MM.1S (cell line): ENCODE results near the gene XRN1.
A peak's percentile ranks its signal among the peaks of the same experiment; 100 is the strongest.

ENCODE experiments used
- CTCF ChIP-seq: fragments of 300-600 bp; sonication (generic); IDR thresholded peaks from 2 replicates; pipeline ENCODE4 v1.5.1; 2016; ENCODE audit warnings: antibody characterized with exemption, low read length, mixed read lengths
- EZH2 ChIP-seq: fragments of 300-600 bp; sonication (generic); optimal IDR thresholded peaks from 2 replicates; pipeline ENCODE3; 2017; ENCODE audit warnings: low read depth, mild to moderate bottlenecking, antibody characterized with exemption, low read length, mixed read lengths
- EZH2phosphoT487 ChIP-seq: fragments of 300-600 bp; sonication (generic); IDR thresholded peaks from 2 replicates; pipeline ENCODE4 v1.6.1; 2018; ENCODE audit warnings: antibody characterized with exemption, low read length

DNA sequence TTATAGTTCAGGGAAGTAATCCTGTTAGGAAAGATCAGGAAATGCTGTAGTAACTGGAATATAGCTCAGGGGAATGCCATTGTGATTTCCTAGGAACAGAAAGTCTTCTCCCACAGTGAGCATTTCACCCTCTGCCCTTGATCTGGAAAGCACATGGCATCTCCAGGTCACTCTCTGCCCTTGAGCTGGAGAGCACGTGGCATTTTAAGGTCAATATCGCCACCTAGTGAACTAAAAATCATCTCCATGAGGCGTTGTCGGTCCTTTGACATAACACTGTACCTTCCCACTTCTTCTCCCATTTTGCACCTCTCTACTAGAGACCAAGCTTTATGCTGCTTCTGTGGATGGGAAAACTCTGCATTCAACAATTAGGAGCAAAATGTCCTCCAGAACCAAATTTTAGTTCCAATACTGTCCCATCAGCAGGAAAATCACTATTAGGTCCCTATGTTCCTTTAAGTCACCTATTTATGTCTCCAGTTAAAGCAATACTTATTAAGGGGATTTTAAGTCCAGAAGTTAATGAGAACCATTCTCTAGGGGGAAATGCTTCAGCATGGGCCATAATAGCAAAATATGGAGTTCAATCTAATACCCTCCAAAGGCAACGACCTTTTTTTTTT is 167.8 kb downstream of the XRN1 start:
- TF ChIP-seq CTCF, result peak; percentile 73
- no peak for TF ChIP-seq EZH2
- TF ChIP-seq EZH2phosphoT487, result no peak
